Measurements from ENCODE around the gene AGTPBP1. TPM values are rescaled to one million over a fixed set of nuclear protein-coding genes. Genes with fewer than 3 reads are reported as not detected.

The AGTPBP1 gene
- total and polyA plus RNA-seq, 4 experiments from 2014 or later, result 27.5 to 56.7 (median 42.9) TPM

- H3K9me3 Mint-ChIP-seq, result peaks cover 0 to 2% (median 0%) of the 10 kb centered on the region in 8 donors
- no peak overlapping the region for H3K27ac ChIP-seq (ENCODE audit: low read depth, low read length)
- no peaks in the 10 kb centered on the region for H3K36me3 ChIP-seq (ENCODE audit: insufficient read depth, low read length)
- H3K27me3 Mint-ChIP-seq, result peaks cover 11 to 21% of the 10 kb centered on the region in 2 donors
- peaks cover 0 to 1% (median 0%) of the 10 kb centered on the region in 4 donors for H3K4me1 Mint-ChIP-seq
- H3K27me3 ChIP-seq (ENCODE audit: insufficient read depth, low read length), result no peaks in the 10 kb centered on the region
- intact Hi-C loops (cut with micrococcal nuclease), result no loop called here
- CTCF ChIA-PET (ENCODE audit: partially characterized antibody), result no interaction called here
- H3K4me3 ChIP-seq (ENCODE audit: low read length in 2 of 2), result no peak overlapping the region
- H3K36me3 Mint-ChIP-seq, result no peaks in the 10 kb centered on the region
- H3K4me3 Mint-ChIP-seq, result no peak overlapping the region
- POLR2A ChIA-PET (ENCODE audit: partially characterized antibody), result no interaction called here
- H3K27ac Mint-ChIP-seq, result no peak overlapping the region
- no peaks in the 10 kb centered on the region for H3K4me1 ChIP-seq (ENCODE audit: insufficient read depth, low read length)
- no peaks in the 10 kb centered on the region for H3K9me3 ChIP-seq (ENCODE audit: control insufficient read depth in 1 of 2, low read length in 2 of 2)
- no peak for DNase-seq
Measured at GRCh38 chr9:85510830-85511504, 230.8 kb downstream of the AGTPBP1 start.

- H3K27ac ChIP-seq (ENCODE audit: low read depth, low read length), result no peak overlapping the region
- Mint-ChIP-seq H3K27ac (peak overlapping the region in 1 of 7 donors; percentile 57), H3K4me3 (no peak overlapping the region), H3K9me3 (peaks cover 0 to 2% (median 0%) of the 10 kb centered on the region in 8 donors), H3K27me3 (peaks cover 5 to 16% of the 10 kb centered on the region in 2 donors), H3K36me3 (no peaks in the 10 kb centered on the region), H3K4me1 (peaks cover 0 to 1% (median 0%) of the 10 kb centered on the region in 4 donors)
- CTCF ChIA-PET (ENCODE audit: partially characterized antibody), result no interaction called here
- POLR2A ChIA-PET (ENCODE audit: partially characterized antibody), result no interaction called here
- intact Hi-C loops (cut with micrococcal nuclease), result no loop called here
- no peaks in the 10 kb centered on the region for H3K27me3 ChIP-seq (ENCODE audit: insufficient read depth, low read length)
- no peak overlapping the region for H3K4me3 ChIP-seq (ENCODE audit: low read length in 2 of 2)
- no peaks in the 10 kb centered on the region for H3K36me3 ChIP-seq (ENCODE audit: insufficient read depth, low read length)
- no peak for DNase-seq
- no peaks in the 10 kb centered on the region for H3K9me3 ChIP-seq (ENCODE audit: control insufficient read depth in 1 of 2, low read length in 2 of 2)
- no peaks in the 10 kb centered on the region for H3K4me1 ChIP-seq (ENCODE audit: insufficient read depth, low read length)
Measured at GRCh38 chr9:85508616-85509015, 233.1 kb downstream of the AGTPBP1 start.

- H3K9me3 Mint-ChIP-seq, result peaks cover 0 to 2% (median 0%) of the 10 kb centered on the region in 8 donors
- no peaks in the 10 kb centered on the region for H3K36me3 Mint-ChIP-seq
- Histone ChIP-seq H3K4me3 (ENCODE audit: low read length in 2 of 2) (no peak overlapping the region), H3K9me3 (ENCODE audit: control insufficient read depth in 1 of 2, low read length in 2 of 2) (no peaks in the 10 kb centered on the region), H3K36me3 (ENCODE audit: insufficient read depth, low read length) (no peaks in the 10 kb centered on the region), H3K27ac (ENCODE audit: low read depth, low read length) (no peak overlapping the region), H3K27me3 (ENCODE audit: insufficient read depth, low read length) (no peaks in the 10 kb centered on the region), H3K4me1 (ENCODE audit: insufficient read depth, low read length) (no peaks in the 10 kb centered on the region)
- H3K27me3 Mint-ChIP-seq, result peaks cover 4 to 15% of the 10 kb centered on the region in 2 donors
- intact Hi-C loops (cut with micrococcal nuclease), result no loop called here
- H3K27ac Mint-ChIP-seq, result no peak overlapping the region
- no peak overlapping the region for H3K4me3 Mint-ChIP-seq
- CTCF ChIA-PET (ENCODE audit: partially characterized antibody), result no interaction called here
- POLR2A ChIA-PET (ENCODE audit: partially characterized antibody), result no interaction called here
- DNase-seq, result no peak
- H3K4me1 Mint-ChIP-seq, result peaks cover 0 to 1% (median 0%) of the 10 kb centered on the region in 4 donors
Measured at GRCh38 chr9:85505612-85506011, 236.1 kb downstream of the AGTPBP1 start.

GRCh38 chr9:85502815-85503655 is 238.7 kb downstream of the AGTPBP1 start:
- peaks cover 2 to 10% of the 10 kb centered on the region in 2 donors for H3K27me3 Mint-ChIP-seq
- no peak overlapping the region for H3K27ac ChIP-seq (ENCODE audit: low read depth, low read length)
- no peak overlapping the region for H3K27ac Mint-ChIP-seq
- POLR2A ChIA-PET (ENCODE audit: partially characterized antibody), result no interaction called here
- intact Hi-C loops (cut with micrococcal nuclease), result no loop called here
- H3K4me3 Mint-ChIP-seq, result no peak overlapping the region
- no peaks in the 10 kb centered on the region for H3K36me3 ChIP-seq (ENCODE audit: insufficient read depth, low read length)
- H3K9me3 ChIP-seq (ENCODE audit: control insufficient read depth in 1 of 2, low read length in 2 of 2), result no peaks in the 10 kb centered on the region
- no peaks in the 10 kb centered on the region for H3K36me3 Mint-ChIP-seq
- no peaks in the 10 kb centered on the region for H3K4me1 ChIP-seq (ENCODE audit: insufficient read depth, low read length)
- CTCF ChIA-PET (ENCODE audit: partially characterized antibody), result no interaction called here
- H3K9me3 Mint-ChIP-seq, result peaks cover 0 to 15% (median 6%) of the 10 kb centered on the region in 8 donors
- H3K27me3 ChIP-seq (ENCODE audit: insufficient read depth, low read length), result no peaks in the 10 kb centered on the region
- H3K4me3 ChIP-seq (ENCODE audit: low read length in 2 of 2), result no peak overlapping the region
- H3K4me1 Mint-ChIP-seq, result peaks cover 0 to 1% (median 0%) of the 10 kb centered on the region in 4 donors
- DNase-seq, result no peak

- Mint-ChIP-seq H3K4me1 (peaks cover 0 to 1% (median 0%) of the 10 kb centered on the region in 4 donors), H3K4me3 (no peak overlapping the region), H3K27me3 (peaks cover 1 to 3% of the 10 kb centered on the region in 2 donors), H3K27ac (no peak overlapping the region), H3K36me3 (no peaks in the 10 kb centered on the region), H3K9me3 (peaks cover 0 to 19% (median 7%) of the 10 kb centered on the region in 8 donors)
- Histone ChIP-seq H3K27me3 (ENCODE audit: insufficient read depth, low read length) (no peaks in the 10 kb centered on the region), H3K27ac (ENCODE audit: low read depth, low read length) (no peak overlapping the region), H3K4me3 (ENCODE audit: low read length in 2 of 2) (no peak overlapping the region), H3K36me3 (ENCODE audit: insufficient read depth, low read length) (no peaks in the 10 kb centered on the region), H3K9me3 (ENCODE audit: control insufficient read depth in 1 of 2, low read length in 2 of 2) (no peaks in the 10 kb centered on the region), H3K4me1 (ENCODE audit: insufficient read depth, low read length) (no peaks in the 10 kb centered on the region)
- POLR2A ChIA-PET (ENCODE audit: partially characterized antibody), result no interaction called here
- DNase-seq, result no peak
- intact Hi-C loops (cut with micrococcal nuclease), result no loop called here
- CTCF ChIA-PET (ENCODE audit: partially characterized antibody), result no interaction called here
Measured at GRCh38 chr9:85501882-85502281, 239.9 kb downstream of the AGTPBP1 start.

- no peak overlapping the region for H3K4me3 ChIP-seq (ENCODE audit: low read length in 2 of 2)
- H3K9me3 ChIP-seq (ENCODE audit: control insufficient read depth in 1 of 2, low read length in 2 of 2), result no peaks in the 10 kb centered on the region
- H3K27ac ChIP-seq (ENCODE audit: low read depth, low read length), result no peak overlapping the region
- no peak overlapping the region for H3K27ac Mint-ChIP-seq
- POLR2A ChIA-PET (ENCODE audit: partially characterized antibody), result no interaction called here
- no peaks in the 10 kb centered on the region for H3K36me3 Mint-ChIP-seq
- H3K4me3 Mint-ChIP-seq, result no peak overlapping the region
- H3K27me3 Mint-ChIP-seq, result peaks cover 1 to 3% of the 10 kb centered on the region in 2 donors
- no peak for DNase-seq
- H3K9me3 Mint-ChIP-seq, result peaks cover 0 to 19% (median 7%) of the 10 kb centered on the region in 8 donors
- H3K4me1 ChIP-seq (ENCODE audit: insufficient read depth, low read length), result no peaks in the 10 kb centered on the region
- intact Hi-C loops (cut with micrococcal nuclease), result no loop called here
- H3K36me3 ChIP-seq (ENCODE audit: insufficient read depth, low read length), result no peaks in the 10 kb centered on the region
- CTCF ChIA-PET (ENCODE audit: partially characterized antibody), result no interaction called here
- H3K4me1 Mint-ChIP-seq, result peaks cover 0 to 1% (median 0%) of the 10 kb centered on the region in 4 donors
- H3K27me3 ChIP-seq (ENCODE audit: insufficient read depth, low read length), result no peaks in the 10 kb centered on the region
Measured at GRCh38 chr9:85501456-85501855, 240.3 kb downstream of the AGTPBP1 start.

Measured in CD4-positive, alpha-beta memory T cell (primary cell).